ENCODE results near the gene C5AR1. TPM values are rescaled to one million over a fixed set of nuclear protein-coding genes. Genes with fewer than 3 reads are reported as not detected.
A peak's percentile ranks its signal among the peaks of the same experiment; 100 is the strongest.
"Not testable (repeated sequence)": the region's sequence is repeated elsewhere in the genome, so short reads cannot be mapped to it uniquely, and the experiment has no call there.

C5AR1 gene
- total RNA-seq, 2 experiments from 2014 or later = 0.48 TPM; not detected in 1

- H3K9me3 Mint-ChIP-seq; H3K4me1 Mint-ChIP-seq (ENCODE audit: low read depth); H3K27ac Mint-ChIP-seq; DNase-seq; H3K4me3 Mint-ChIP-seq; H3K27me3 Mint-ChIP-seq; CTCF ChIA-PET; H3K36me3 Mint-ChIP-seq; intact Hi-C loops (cut with micrococcal nuclease): not testable (repeated sequence)
- POLR2A ChIA-PET = interaction anchor here (0.6 kb wide), 1 partner anchor 109 kb away, joined by 3 read pairs; no protein-coding TSS in a partner anchor
Observed at GRCh38 chr19:47300867-47301266, 8.8 kb upstream of the C5AR1 start.

GRCh38 chr19:47302249-47302648 lies 7.4 kb upstream of the C5AR1 start:
- no peak for DNase-seq
- Mint-ChIP-seq H3K9me3 (no peaks in the 10 kb centered on the region), H3K27me3 (peaks cover 4% of the 10 kb centered on the region), H3K4me1 (ENCODE audit: low read depth) (peaks cover 8% of the 10 kb centered on the region), H3K27ac (no peak overlapping the region), H3K36me3 (no peaks in the 10 kb centered on the region), H3K4me3 (no peak overlapping the region)
- intact Hi-C loops (cut with micrococcal nuclease) = no loop called here
- POLR2A ChIA-PET = interaction anchor here (0.6 kb wide), 1 partner anchor 298 kb away, joined by 6 read pairs; no protein-coding TSS in a partner anchor
- CTCF ChIA-PET = no interaction called here

DNA sequence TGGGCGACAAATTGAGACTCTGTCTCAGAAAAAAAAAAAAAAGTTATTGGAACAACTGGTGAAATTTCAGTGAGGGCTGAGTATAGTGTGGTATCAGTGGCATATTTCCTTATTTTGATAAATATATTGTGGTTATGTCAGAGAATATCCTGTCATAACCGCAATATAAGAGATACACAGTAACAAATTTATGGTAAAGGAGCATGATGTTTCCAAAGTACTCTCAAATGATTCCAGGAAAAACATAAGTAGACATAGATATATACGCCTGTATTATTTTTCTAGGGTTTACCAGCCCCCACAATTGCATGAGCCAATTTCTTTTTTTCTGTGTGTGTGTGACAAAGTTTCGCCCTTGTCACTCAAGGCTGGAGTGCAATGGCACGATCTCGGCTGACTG lies 5.7 kb upstream of the C5AR1 start:
- ChIA-PET CTCF (interaction anchor here (1.0 to 4.3 kb wide), 4 partner anchors 8 to 87 kb away, joined by 4 to 25 read pairs (median 6); no protein-coding TSS in a partner anchor), POLR2A (no interaction called here)
- H3K36me3 Mint-ChIP-seq = no peaks in the 10 kb centered on the region
- H3K4me3 Mint-ChIP-seq = no peak overlapping the region
- DNase-seq = no peak
- H3K9me3 Mint-ChIP-seq = no peaks in the 10 kb centered on the region
- intact Hi-C loops (cut with micrococcal nuclease) = no loop called here
- H3K4me1 Mint-ChIP-seq (ENCODE audit: low read depth) = peaks cover 8% of the 10 kb centered on the region
- peaks cover 4% of the 10 kb centered on the region for H3K27me3 Mint-ChIP-seq
- H3K27ac Mint-ChIP-seq = no peak overlapping the region

DNA sequence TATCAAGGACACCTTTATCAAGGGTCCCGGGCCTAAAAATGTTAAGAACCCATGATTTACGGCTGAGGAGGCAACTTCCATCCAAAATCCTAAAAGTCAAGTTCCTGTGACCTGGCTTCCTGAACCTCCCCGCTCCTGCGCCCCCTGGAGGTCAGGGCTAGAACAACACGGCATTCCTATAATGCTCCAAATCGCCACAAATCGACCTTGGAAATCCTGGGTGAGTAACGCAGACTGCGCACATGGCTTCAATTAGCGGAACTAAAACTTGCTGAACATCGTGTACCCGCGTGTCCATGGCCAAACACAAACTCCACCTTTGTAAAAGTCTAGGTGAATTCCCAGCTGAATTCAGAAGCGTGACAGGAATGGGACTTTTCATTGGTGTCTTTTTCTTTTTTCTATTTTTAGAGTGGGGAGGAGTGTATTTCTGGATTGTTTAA lies 4.3 kb upstream of the C5AR1 start:
- ChIA-PET POLR2A (interaction anchor here (0.6 kb wide), 1 partner anchor 379 kb away, joined by 3 read pairs; no protein-coding TSS in a partner anchor), CTCF (interaction anchor here (0.7 to 4.3 kb wide), 16 partner anchors 8 to 408 kb away, joined by 3 to 25 read pairs (median 4); partner anchors contain the start of genes DHX34, EHD2 and INAFM1)
- H3K4me1 Mint-ChIP-seq (ENCODE audit: low read depth) = peaks cover 8% of the 10 kb centered on the region
- no peaks in the 10 kb centered on the region for H3K36me3 Mint-ChIP-seq
- H3K4me3 Mint-ChIP-seq = no peak overlapping the region
- peak; percentile 62 for DNase-seq
- H3K9me3 Mint-ChIP-seq = no peaks in the 10 kb centered on the region
- H3K27me3 Mint-ChIP-seq = peaks cover 5% of the 10 kb centered on the region
- intact Hi-C loops (cut with micrococcal nuclease) = no loop called here
- no peak overlapping the region for H3K27ac Mint-ChIP-seq

DNA sequence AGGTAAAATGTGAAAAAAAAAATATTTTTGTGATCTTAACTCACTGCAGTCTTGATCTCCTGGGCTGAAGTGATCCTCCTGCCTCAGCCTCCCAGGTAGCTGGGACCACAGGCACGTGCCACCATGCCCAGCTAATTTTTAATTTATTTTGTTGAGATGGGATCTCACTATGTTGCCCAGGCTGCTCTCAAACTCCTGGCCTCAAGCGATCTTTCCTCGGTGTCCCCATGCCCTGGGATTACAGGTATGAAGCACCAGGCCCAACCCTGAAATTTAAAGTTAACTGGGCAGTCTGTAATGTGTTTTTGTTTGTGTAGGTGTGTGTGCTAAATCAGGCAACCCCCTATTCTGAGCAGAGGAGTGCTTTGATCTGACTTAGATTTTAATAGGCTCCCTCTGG lies 3.4 kb upstream of the C5AR1 start:
- DNase-seq = no peak
- H3K27me3 Mint-ChIP-seq = peaks cover 7% of the 10 kb centered on the region
- CTCF ChIA-PET = interaction anchor here (0.8 to 4.3 kb wide), 5 partner anchors 11 to 127 kb away, joined by 3 to 25 read pairs (median 8); partner anchors contain the start of gene DHX34
- peaks cover 8% of the 10 kb centered on the region for H3K4me1 Mint-ChIP-seq (ENCODE audit: low read depth)
- no peak overlapping the region for H3K27ac Mint-ChIP-seq
- no peaks in the 10 kb centered on the region for H3K36me3 Mint-ChIP-seq
- POLR2A ChIA-PET = no interaction called here
- intact Hi-C loops (cut with micrococcal nuclease) = no loop called here
- no peaks in the 10 kb centered on the region for H3K9me3 Mint-ChIP-seq
- no peak overlapping the region for H3K4me3 Mint-ChIP-seq

DNA sequence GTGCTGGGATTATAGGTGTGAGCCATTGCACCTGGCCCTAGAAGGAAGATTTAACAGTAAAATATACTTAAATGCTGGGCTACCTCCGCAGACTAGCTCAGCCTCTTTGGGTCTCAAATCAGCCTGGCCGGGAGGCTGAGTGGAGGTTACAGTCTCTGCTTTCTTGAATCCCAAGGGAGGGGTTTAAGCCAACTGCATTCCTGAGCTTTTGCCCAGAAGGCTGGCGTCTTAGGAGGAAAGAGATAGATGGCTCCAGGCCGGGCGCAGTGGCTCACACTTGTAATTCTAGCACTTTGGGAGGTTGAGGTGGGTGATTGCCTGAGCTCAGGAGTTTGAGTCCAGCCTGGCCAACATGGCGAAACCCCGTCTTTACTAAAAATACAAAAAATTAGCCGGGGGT lies 623 bp upstream of the C5AR1 start:
- H3K4me3 Mint-ChIP-seq = no peak overlapping the region
- ChIA-PET CTCF (interaction anchor here (1.0 to 1.2 kb wide), 2 partner anchors 13 to 40 kb away, joined by 4 to 5 read pairs; partner anchors contain the start of gene DHX34), POLR2A (no interaction called here)
- H3K36me3 Mint-ChIP-seq = no peaks in the 10 kb centered on the region
- DNase-seq = no peak
- intact Hi-C loops (cut with micrococcal nuclease) = no loop called here
- no peaks in the 10 kb centered on the region for H3K9me3 Mint-ChIP-seq
- peaks cover 4% of the 10 kb centered on the region for H3K4me1 Mint-ChIP-seq (ENCODE audit: low read depth)
- H3K27me3 Mint-ChIP-seq = peaks cover 7% of the 10 kb centered on the region
- no peak overlapping the region for H3K27ac Mint-ChIP-seq

DNA sequence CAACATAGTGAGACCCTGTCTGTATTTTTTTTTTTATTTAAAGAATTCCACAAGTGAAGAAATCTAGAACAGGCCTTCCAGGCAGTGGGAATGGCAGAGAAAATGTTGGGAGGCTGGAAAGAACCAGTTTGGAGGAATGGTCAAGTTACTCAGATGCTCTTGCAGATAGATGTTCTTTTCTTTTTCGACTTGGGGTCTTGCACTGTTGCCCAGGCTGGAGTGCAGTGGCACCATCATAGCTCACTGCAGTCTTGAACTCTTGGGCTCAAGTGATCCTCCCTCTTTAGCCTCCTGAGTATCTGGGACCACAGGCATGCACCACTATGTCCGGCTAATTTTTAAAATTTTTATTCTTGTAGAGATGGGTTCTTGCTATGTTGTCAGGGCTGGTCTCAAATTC lies 662 bp downstream of the C5AR1 start:
- intact Hi-C loops (cut with micrococcal nuclease) = no loop called here
- H3K27ac Mint-ChIP-seq = no peak overlapping the region
- H3K9me3 Mint-ChIP-seq = no peaks in the 10 kb centered on the region
- CTCF ChIA-PET = interaction anchor here (0.6 kb wide), 1 partner anchor 849 kb away, joined by 3 read pairs; no protein-coding TSS in a partner anchor
- H3K27me3 Mint-ChIP-seq = peaks cover 8% of the 10 kb centered on the region
- H3K4me3 Mint-ChIP-seq = no peak overlapping the region
- DNase-seq = no peak
- no peaks in the 10 kb centered on the region for H3K36me3 Mint-ChIP-seq
- peaks cover 2% of the 10 kb centered on the region for H3K4me1 Mint-ChIP-seq (ENCODE audit: low read depth)
- POLR2A ChIA-PET = no interaction called here

- DNase-seq = no peak
- intact Hi-C loops (cut with micrococcal nuclease) = no loop called here
- H3K4me3 Mint-ChIP-seq = no peak overlapping the region
- no peaks in the 10 kb centered on the region for H3K9me3 Mint-ChIP-seq
- H3K27ac Mint-ChIP-seq = no peak overlapping the region
- ChIA-PET POLR2A (no interaction called here), CTCF (interaction anchor here (0.6 kb wide), 1 partner anchor 849 kb away, joined by 3 read pairs; no protein-coding TSS in a partner anchor)
- H3K27me3 Mint-ChIP-seq = peaks cover 7% of the 10 kb centered on the region
- H3K4me1 Mint-ChIP-seq (ENCODE audit: low read depth) = peaks cover 2% of the 10 kb centered on the region
- no peaks in the 10 kb centered on the region for H3K36me3 Mint-ChIP-seq
Observed at GRCh38 chr19:47310819-47311218, 1.2 kb downstream of the C5AR1 start.

DNA sequence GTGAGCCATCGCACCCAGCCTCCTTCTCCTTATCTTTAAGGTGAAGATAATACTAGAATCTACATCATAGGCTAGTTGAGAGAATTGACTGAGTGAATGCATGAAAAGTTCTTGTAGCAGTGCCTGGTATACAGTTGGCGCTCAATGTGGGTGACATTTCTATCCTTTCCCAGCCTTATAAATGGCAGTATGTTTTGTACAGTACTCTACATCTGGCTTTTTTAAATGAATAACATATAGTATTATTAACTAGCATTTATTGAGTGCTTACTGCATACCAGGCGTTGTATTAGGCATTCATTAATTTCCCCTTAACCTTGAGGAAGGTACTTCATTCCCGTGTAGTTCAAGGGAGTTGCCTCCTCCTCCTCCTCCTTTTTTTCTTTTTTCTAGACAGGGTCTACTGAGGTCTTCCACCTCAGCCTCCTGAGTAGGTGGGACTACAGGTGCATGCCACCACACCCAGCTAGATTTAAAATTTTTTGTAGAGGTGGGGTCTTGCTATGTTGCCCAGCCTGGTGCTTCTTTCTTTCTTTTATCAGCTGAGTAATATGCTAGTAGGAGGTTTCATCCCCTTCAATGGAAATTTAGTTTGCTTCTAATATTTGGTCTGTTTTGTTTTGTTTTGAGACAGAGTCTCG lies 2.8 kb downstream of the C5AR1 start:
- CTCF ChIA-PET = no interaction called here
- no peaks in the 10 kb centered on the region for H3K9me3 Mint-ChIP-seq

GRCh38 chr19:47313754-47314295 lies 4.2 kb downstream of the C5AR1 start:
- ChIA-PET CTCF (interaction anchor here (1.2 kb wide), 1 partner anchor 9 kb away, joined by 4 read pairs; no protein-coding TSS in a partner anchor), POLR2A (no interaction called here)
- H3K4me1 Mint-ChIP-seq (ENCODE audit: low read depth) = peaks cover 2% of the 10 kb centered on the region
- H3K36me3 Mint-ChIP-seq = no peaks in the 10 kb centered on the region
- DNase-seq = no peak
- H3K4me3 Mint-ChIP-seq = no peak overlapping the region
- H3K9me3 Mint-ChIP-seq = no peaks in the 10 kb centered on the region
- intact Hi-C loops (cut with micrococcal nuclease) = no loop called here
- peaks cover 12% of the 10 kb centered on the region for H3K27me3 Mint-ChIP-seq
- no peak overlapping the region for H3K27ac Mint-ChIP-seq

More for the DNA sequence above, 2.8 kb downstream of the C5AR1 start:
- POLR2A ChIA-PET = no interaction called here
- Mint-ChIP-seq H3K4me1 (ENCODE audit: low read depth) (peaks cover 2% of the 10 kb centered on the region), H3K4me3 (no peak overlapping the region), H3K36me3 (no peaks in the 10 kb centered on the region), H3K27ac (no peak overlapping the region), H3K27me3 (peaks cover 11% of the 10 kb centered on the region)
- intact Hi-C loops (cut with micrococcal nuclease) = no loop called here
- no peak for DNase-seq

DNA sequence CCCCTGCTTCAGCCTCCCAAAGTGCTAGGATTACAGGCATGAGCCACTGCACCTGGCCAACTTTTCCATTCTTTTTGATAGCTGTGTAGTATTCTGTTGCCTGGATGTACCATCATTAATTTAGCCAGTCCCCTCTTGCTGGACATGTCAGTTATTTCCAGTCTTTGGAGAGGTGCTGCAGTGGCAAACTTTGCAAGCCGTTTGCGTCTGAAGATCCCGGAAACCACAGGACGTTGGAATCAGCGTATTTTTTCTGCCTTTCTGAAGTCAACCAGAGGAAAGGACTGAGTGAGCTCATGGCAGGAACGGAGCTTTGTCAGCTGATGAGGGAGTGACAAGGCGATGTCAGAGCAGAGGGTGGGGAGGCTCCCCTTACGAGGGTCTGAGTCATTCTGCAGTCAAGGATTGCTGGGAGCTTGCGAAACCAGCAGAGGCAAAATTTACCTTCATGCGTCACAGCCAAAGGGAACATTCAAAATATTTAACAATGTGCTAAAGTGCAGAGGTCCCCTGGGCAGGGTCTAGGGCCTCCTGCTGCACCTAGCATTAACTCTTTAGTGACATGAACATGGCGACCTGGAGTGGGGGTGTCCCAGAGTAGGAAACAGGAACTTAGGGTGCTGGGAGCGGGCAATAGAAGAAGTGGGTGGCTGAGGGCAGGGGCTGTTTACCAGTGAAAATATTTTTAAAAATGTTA lies 5.6 kb downstream of the C5AR1 start:
- Mint-ChIP-seq H3K9me3 (no peaks in the 10 kb centered on the region), H3K4me1 (ENCODE audit: low read depth) (peaks cover 2% of the 10 kb centered on the region), H3K4me3 (no peak overlapping the region), H3K27ac (no peak overlapping the region), H3K27me3 (peaks cover 16% of the 10 kb centered on the region), H3K36me3 (no peaks in the 10 kb centered on the region)
- intact Hi-C loops (cut with micrococcal nuclease) = no loop called here
- ChIA-PET POLR2A (no interaction called here), CTCF (interaction anchor here (1.1 to 2.2 kb wide), 2 partner anchors 31 to 34 kb away, joined by 3 to 9 read pairs; partner anchors contain the start of gene DHX34)
- peak; percentile 61 for DNase-seq

GRCh38 chr19:47316513-47316912 lies 6.9 kb downstream of the C5AR1 start:
- no peaks in the 10 kb centered on the region for H3K9me3 Mint-ChIP-seq
- intact Hi-C loops (cut with micrococcal nuclease) = no loop called here
- H3K4me1 Mint-ChIP-seq (ENCODE audit: low read depth) = peaks cover 2% of the 10 kb centered on the region
- CTCF ChIA-PET = interaction anchor here (1.2 to 2.2 kb wide), 3 partner anchors 20 to 75 kb away, joined by 4 to 9 read pairs (median 6); partner anchors contain the start of gene DHX34
- POLR2A ChIA-PET = no interaction called here
- H3K36me3 Mint-ChIP-seq = no peaks in the 10 kb centered on the region
- DNase-seq = no peak
- H3K4me3 Mint-ChIP-seq = no peak overlapping the region
- no peak overlapping the region for H3K27ac Mint-ChIP-seq
- H3K27me3 Mint-ChIP-seq = peaks cover 20% of the 10 kb centered on the region

All from activated CD4-positive, alpha-beta memory T cell treated with anti-CD3 and anti-CD28 coated beads for 36 hours (primary cell).